Endothelial cell of umbilical vein (primary cell): Measurements from ENCODE around the gene PLXNA4.

Source experiments
- EZH2 ChIP-seq: IDR thresholded peaks from 2 replicates; pipeline ENCODE4 v1.6.1; 2012; ENCODE audit warnings: borderline replicate concordance, low read depth, mild to moderate bottlenecking, moderate library complexity, low read length, inconsistent platforms; ENCODE audit not compliant: severe bottlenecking
- POLR2A ChIP-seq: IDR thresholded peaks from 2 replicates; pipeline ENCODE4 v1.6.1; 2012; ENCODE audit warnings: low read depth, mild to moderate bottlenecking, control low read depth, low read length
- POLR2AphosphoS5 ChIP-seq: IDR thresholded peaks from 2 replicates; pipeline ENCODE4 v1.6.1; 2012; ENCODE audit warnings: low read depth, mild to moderate bottlenecking, control low read depth, low read length, moderate library complexity; ENCODE audit not compliant: insufficient read depth
- TF ChIP-seq, protein P1 (sequence below), 2 donors: IDR thresholded peaks; 1 replicate in 1 of 2; 2 replicates in 1 of 2; pipeline ENCODE4 v1.5.1; 2011; ENCODE audit warnings: low read length in 2 of 2, mild to moderate bottlenecking in 2 of 2, moderate library complexity in 2 of 2, control low read depth in 1 of 2, inconsistent platforms in 1 of 2, low read depth in 1 of 2; ENCODE audit not compliant: insufficient read depth in 1 of 2; ENCODE audit errors: extremely low read depth in 1 of 2

DNA sequence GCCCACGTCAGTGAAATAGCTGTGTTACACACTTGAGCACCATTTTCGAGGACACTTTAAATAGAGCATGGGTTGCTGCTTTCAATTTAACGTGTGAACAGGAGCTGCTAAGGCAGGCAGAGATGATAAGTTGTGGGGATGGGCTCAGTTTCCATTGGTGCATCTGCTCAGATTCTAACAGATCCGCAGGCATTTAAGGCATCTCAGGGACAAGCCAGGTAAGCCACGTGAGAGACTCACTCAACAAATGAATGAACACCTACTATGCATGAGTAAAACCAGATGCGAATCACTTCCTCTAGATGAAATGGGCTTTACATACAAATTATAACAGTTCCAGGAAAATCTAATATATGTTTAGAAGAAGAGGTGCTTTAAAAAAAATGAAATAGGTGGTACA is 34.6 kb downstream of the PLXNA4 start:
- no peak for TF ChIP-seq POLR2AphosphoS5
- TF ChIP-seq, protein P1, sequence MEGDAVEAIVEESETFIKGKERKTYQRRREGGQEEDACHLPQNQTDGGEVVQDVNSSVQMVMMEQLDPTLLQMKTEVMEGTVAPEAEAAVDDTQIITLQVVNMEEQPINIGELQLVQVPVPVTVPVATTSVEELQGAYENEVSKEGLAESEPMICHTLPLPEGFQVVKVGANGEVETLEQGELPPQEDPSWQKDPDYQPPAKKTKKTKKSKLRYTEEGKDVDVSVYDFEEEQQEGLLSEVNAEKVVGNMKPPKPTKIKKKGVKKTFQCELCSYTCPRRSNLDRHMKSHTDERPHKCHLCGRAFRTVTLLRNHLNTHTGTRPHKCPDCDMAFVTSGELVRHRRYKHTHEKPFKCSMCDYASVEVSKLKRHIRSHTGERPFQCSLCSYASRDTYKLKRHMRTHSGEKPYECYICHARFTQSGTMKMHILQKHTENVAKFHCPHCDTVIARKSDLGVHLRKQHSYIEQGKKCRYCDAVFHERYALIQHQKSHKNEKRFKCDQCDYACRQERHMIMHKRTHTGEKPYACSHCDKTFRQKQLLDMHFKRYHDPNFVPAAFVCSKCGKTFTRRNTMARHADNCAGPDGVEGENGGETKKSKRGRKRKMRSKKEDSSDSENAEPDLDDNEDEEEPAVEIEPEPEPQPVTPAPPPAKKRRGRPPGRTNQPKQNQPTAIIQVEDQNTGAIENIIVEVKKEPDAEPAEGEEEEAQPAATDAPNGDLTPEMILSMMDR (IDR thresholded peaks at IDR 0.05; ENCODE audit: extremely low read depth in 1 of 2, insufficient read depth in 1 of 2, low read depth in 1 of 2, low read length in 2 of 2): no peak
- TF ChIP-seq EZH2: no peak
- TF ChIP-seq POLR2A: no peak
